ENCODE data around the gene CPVL. TPM values are rescaled to one million over a fixed set of nuclear protein-coding genes. Genes with fewer than 3 reads are reported as not detected.

Gene CPVL
- total RNA-seq, 3 donors from 2014 or later (not counting 1 experiment from before 2014, with no cell fraction given): 4.9 to 11.6 (median 9.8) TPM

GRCh38 chr7:28979776-28980175 lies 166.6 kb downstream of the CPVL start:
- no peaks in the 10 kb centered on the region for H3K36me3 ChIP-seq (ENCODE audit: control insufficient read depth, insufficient read depth, low read length)
- H3K27ac Mint-ChIP-seq: no peak overlapping the region
- 91% methylated on average over 3 of the region's 3 CpGs for WGBS (ENCODE audit: insufficient coverage)
- no peak overlapping the region for H3K4me3 ChIP-seq (ENCODE audit: low read length)
- H3K9me3 ChIP-seq (ENCODE audit: control insufficient read depth, insufficient read depth, low read length): no peaks in the 10 kb centered on the region
- H3K27me3 ChIP-seq (ENCODE audit: control insufficient read depth, insufficient read depth, low read length): no peaks in the 10 kb centered on the region
- DNase-seq (no peak), ATAC-seq (no peak)
- H3K27ac ChIP-seq (ENCODE audit: low read length): no peak overlapping the region
- no peaks in the 10 kb centered on the region for H3K9me3 Mint-ChIP-seq
- H3K36me3 Mint-ChIP-seq: no peaks in the 10 kb centered on the region
- H3K4me1 ChIP-seq (ENCODE audit: control insufficient read depth, insufficient read depth, low read length): no peaks in the 10 kb centered on the region
- intact Hi-C loops (cut with micrococcal nuclease): no loop called here
- peaks cover 10 to 25% of the 10 kb centered on the region in 2 donors for H3K27me3 Mint-ChIP-seq (ENCODE audit: low read depth in 2 of 2)
- no peak for TF ChIP-seq CTCF (IDR thresholded peaks at IDR 0.05)
- peaks cover 5 to 6% of the 10 kb centered on the region in 2 donors for H3K4me1 Mint-ChIP-seq
- H3K4me3 Mint-ChIP-seq: no peak overlapping the region

- peaks cover 6% of the 10 kb centered on the region for H3K36me3 Mint-ChIP-seq
- TF ChIP-seq CTCF (IDR thresholded peaks at IDR 0.05): no peak
- 44% methylated on average over 1 of the region's 1 CpG for WGBS (ENCODE audit: insufficient coverage)
- H3K27ac Mint-ChIP-seq: no peak overlapping the region
- intact Hi-C loops (cut with micrococcal nuclease): no loop called here
- DNase-seq (no peak), ATAC-seq (no peak)
- no peak overlapping the region for H3K4me3 Mint-ChIP-seq
- Histone ChIP-seq H3K36me3 (ENCODE audit: control insufficient read depth, insufficient read depth, low read length) (no peaks in the 10 kb centered on the region), H3K27me3 (ENCODE audit: control insufficient read depth, insufficient read depth, low read length) (no peaks in the 10 kb centered on the region), H3K4me1 (ENCODE audit: control insufficient read depth, insufficient read depth, low read length) (no peaks in the 10 kb centered on the region), H3K4me3 (ENCODE audit: low read length) (no peak overlapping the region), H3K9me3 (ENCODE audit: control insufficient read depth, insufficient read depth, low read length) (peaks cover 8% of the 10 kb centered on the region), H3K27ac (ENCODE audit: low read length) (no peak overlapping the region)
- H3K4me1 Mint-ChIP-seq: no peaks in the 10 kb centered on the region
- peaks cover 6 to 8% of the 10 kb centered on the region in 2 donors for H3K9me3 Mint-ChIP-seq
- peaks cover 13 to 25% of the 10 kb centered on the region in 2 donors for H3K27me3 Mint-ChIP-seq (ENCODE audit: low read depth in 2 of 2)
These were observed 168.5 kb downstream of the CPVL start for GRCh38 chr7:28977881-28978280.

GRCh38 chr7:28976022-28976421 lies 170.3 kb downstream of the CPVL start:
- Histone ChIP-seq H3K27me3 (ENCODE audit: control insufficient read depth, insufficient read depth, low read length) (no peaks in the 10 kb centered on the region), H3K4me3 (ENCODE audit: low read length) (no peak overlapping the region), H3K9me3 (ENCODE audit: control insufficient read depth, insufficient read depth, low read length) (peaks cover 8% of the 10 kb centered on the region), H3K36me3 (ENCODE audit: control insufficient read depth, insufficient read depth, low read length) (no peaks in the 10 kb centered on the region), H3K27ac (ENCODE audit: low read length) (no peak overlapping the region), H3K4me1 (ENCODE audit: control insufficient read depth, insufficient read depth, low read length) (no peaks in the 10 kb centered on the region)
- ATAC-seq (no peak), DNase-seq (no peak)
- H3K9me3 Mint-ChIP-seq: peaks cover 9 to 16% of the 10 kb centered on the region in 2 donors
- intact Hi-C loops (cut with micrococcal nuclease): no loop called here
- peaks cover 14% of the 10 kb centered on the region for H3K36me3 Mint-ChIP-seq
- no peak for TF ChIP-seq CTCF (IDR thresholded peaks at IDR 0.05)
- 87% methylated on average over 3 of the region's 3 CpGs for WGBS (ENCODE audit: insufficient coverage)
- no peak overlapping the region for H3K27ac Mint-ChIP-seq
- no peak overlapping the region for H3K4me3 Mint-ChIP-seq
- H3K4me1 Mint-ChIP-seq: no peaks in the 10 kb centered on the region
- H3K27me3 Mint-ChIP-seq (ENCODE audit: low read depth in 2 of 2): peaks cover 12 to 19% of the 10 kb centered on the region in 2 donors

GRCh38 chr7:28973591-28973990 lies 172.7 kb downstream of the CPVL start:
- H3K4me1 Mint-ChIP-seq: no peaks in the 10 kb centered on the region
- H3K27ac ChIP-seq (ENCODE audit: low read length): no peak overlapping the region
- WGBS (ENCODE audit: insufficient coverage): 91% methylated on average over 3 of the region's 3 CpGs
- intact Hi-C loops (cut with micrococcal nuclease): no loop called here
- peaks cover 14% of the 10 kb centered on the region for H3K36me3 Mint-ChIP-seq
- no peak overlapping the region for H3K27ac Mint-ChIP-seq
- peaks cover 8% of the 10 kb centered on the region for H3K9me3 ChIP-seq (ENCODE audit: control insufficient read depth, insufficient read depth, low read length)
- ATAC-seq (no peak), DNase-seq (no peak)
- H3K4me3 ChIP-seq (ENCODE audit: low read length): no peak overlapping the region
- H3K4me3 Mint-ChIP-seq: no peak overlapping the region
- no peak for TF ChIP-seq CTCF (IDR thresholded peaks at IDR 0.05)
- H3K27me3 Mint-ChIP-seq (ENCODE audit: low read depth in 2 of 2): peaks cover 0 to 10% of the 10 kb centered on the region in 2 donors
- peaks cover 9 to 19% of the 10 kb centered on the region in 2 donors for H3K9me3 Mint-ChIP-seq
- H3K27me3 ChIP-seq (ENCODE audit: control insufficient read depth, insufficient read depth, low read length): no peaks in the 10 kb centered on the region
- no peaks in the 10 kb centered on the region for H3K36me3 ChIP-seq (ENCODE audit: control insufficient read depth, insufficient read depth, low read length)
- H3K4me1 ChIP-seq (ENCODE audit: control insufficient read depth, insufficient read depth, low read length): no peaks in the 10 kb centered on the region

All from natural killer cell (primary cell).